ENCODE results near the gene GNB3.

GNB3 gene

GRCh38 chr12:6818222-6818621 is 22.5 kb upstream of the GNB3 start:
- DNase-seq (ENCODE audit: insufficient read length, low spot score) (no peak), FAIRE-seq (no peak)
- TF ChIP-seq, protein P1, sequence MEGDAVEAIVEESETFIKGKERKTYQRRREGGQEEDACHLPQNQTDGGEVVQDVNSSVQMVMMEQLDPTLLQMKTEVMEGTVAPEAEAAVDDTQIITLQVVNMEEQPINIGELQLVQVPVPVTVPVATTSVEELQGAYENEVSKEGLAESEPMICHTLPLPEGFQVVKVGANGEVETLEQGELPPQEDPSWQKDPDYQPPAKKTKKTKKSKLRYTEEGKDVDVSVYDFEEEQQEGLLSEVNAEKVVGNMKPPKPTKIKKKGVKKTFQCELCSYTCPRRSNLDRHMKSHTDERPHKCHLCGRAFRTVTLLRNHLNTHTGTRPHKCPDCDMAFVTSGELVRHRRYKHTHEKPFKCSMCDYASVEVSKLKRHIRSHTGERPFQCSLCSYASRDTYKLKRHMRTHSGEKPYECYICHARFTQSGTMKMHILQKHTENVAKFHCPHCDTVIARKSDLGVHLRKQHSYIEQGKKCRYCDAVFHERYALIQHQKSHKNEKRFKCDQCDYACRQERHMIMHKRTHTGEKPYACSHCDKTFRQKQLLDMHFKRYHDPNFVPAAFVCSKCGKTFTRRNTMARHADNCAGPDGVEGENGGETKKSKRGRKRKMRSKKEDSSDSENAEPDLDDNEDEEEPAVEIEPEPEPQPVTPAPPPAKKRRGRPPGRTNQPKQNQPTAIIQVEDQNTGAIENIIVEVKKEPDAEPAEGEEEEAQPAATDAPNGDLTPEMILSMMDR (IDR thresholded peaks at IDR 0.05; ENCODE audit: insufficient read depth, missing control alignments), result no peak

- TF ChIP-seq, protein P1 (IDR thresholded peaks at IDR 0.05; ENCODE audit: insufficient read depth, missing control alignments), result no peak
- DNase-seq (ENCODE audit: insufficient read length, low spot score), result no peak
- no peak for FAIRE-seq
These were observed 22.1 kb upstream of the GNB3 start for GRCh38 chr12:6818645-6819044.

- DNase-seq (ENCODE audit: insufficient read length, low spot score) (no peak), FAIRE-seq (no peak)
These were observed 21.4 kb upstream of the GNB3 start for GRCh38 chr12:6819106-6820030.

DNA sequence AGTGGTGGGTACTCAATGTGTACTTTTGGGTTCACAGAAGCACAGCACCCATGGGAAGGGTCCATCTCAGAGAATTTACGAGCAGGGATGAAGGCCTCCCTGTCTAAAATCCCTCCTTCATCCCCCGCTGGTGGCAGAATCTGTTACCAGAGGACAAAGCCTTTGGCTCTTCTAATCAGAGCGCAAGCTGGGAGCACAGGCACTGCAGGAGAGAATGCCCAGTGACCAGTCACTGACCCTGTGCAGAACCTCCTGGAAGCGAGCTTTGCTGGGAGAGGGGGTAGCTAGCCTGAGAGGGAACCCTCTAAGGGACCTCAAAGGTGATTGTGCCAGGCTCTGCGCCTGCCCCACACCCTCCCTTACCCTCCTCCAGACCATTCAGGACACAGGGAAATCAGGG is 20.6 kb upstream of the GNB3 start:
- TF ChIP-seq, protein P1 (IDR thresholded peaks at IDR 0.05; ENCODE audit: insufficient read depth, missing control alignments), result no peak
- FAIRE-seq (no peak), DNase-seq (ENCODE audit: insufficient read length, low spot score) (no peak)

More at GRCh38 chr12:6819106-6820030, 21.4 kb upstream of the GNB3 start:
- TF ChIP-seq, protein P1 (IDR thresholded peaks at IDR 0.05; ENCODE audit: insufficient read depth, missing control alignments), result no peak

DNA sequence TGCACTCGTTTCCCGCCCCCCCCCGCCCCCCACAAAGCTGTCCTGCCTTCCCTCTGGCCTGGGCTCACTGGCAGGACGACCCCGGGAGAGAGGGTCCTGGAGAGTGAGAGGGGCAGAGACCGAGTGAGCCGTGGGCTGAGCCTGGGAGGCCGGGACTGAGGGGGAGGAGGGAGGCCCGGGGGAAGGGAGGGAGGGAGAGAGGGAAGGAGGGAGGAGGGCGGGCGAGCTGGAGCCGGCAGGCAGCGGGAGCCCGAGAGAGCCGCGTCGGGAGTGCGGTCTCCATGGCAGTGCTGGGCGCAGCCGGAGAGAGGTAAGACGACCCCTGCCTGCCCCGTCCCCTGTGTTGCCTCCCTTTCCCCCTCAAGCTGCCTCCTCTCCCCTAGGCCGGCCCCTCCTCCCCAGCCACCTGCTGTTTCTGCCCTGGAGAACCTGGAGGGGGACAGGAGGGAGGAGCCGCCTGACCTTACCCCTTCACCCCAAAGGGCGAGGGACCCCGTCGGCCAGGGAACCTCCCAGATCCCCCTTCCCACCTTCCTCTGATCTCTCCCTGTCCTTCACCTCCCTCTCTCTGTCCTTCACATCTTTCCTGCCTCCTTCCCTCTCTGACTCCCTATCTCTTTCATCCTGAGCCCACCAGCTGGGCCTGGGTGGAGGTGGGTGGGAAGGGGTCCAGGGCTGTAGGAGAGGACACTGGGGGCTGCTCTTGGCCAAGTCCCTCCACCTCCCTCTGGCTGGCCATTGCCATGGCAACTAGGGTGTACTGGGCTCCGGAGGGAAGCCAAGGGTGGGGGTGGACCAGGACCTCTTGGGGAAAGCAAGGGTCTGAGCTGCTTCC is 18.9 kb upstream of the GNB3 start, which contains the start of gene GPR162:
TSS of gene GPR162 (plus strand) at position 231 of the 835 bp plus-strand sequence. CDS start 2,078 bp downstream, outside the sequence.
- DNase-seq (ENCODE audit: insufficient read length, low spot score), result no peak

DNA sequence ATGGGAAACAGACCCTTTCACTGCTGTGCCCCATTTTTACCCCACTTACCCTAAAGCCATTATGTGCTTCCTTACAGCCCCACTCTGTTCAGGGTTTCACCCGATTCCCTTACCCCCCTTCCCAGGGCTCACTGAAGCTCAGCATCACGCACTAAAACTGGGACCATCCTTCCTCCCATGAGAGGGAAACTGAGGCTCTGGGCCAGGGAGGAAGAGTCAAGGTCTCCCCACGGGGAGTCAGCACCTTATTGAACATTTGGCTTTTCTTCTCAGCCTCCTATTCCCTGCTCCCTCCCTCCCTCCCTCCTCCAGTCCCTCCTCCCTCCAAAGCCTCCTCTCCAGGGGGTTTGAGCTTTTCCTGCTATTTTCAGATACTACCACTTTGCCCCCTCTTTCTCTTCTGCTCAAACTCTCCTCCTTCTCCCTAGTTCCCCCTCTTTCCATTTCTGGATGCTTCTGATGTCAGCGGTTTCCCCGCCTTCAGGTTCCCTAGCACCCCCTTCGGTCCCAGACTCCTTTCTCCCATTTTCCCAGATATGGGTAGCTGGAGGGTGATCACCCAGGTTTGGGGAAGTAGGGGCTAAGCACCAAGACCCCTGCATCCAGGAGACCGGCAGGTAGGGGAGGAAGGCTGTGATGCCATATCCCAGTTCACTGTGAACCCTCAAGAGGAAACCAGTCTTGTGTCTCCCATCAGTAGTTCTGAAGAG is 18.1 kb upstream of the GNB3 start:
- no peak for FAIRE-seq
- DNase-seq (ENCODE audit: insufficient read length, low spot score), result no peak
- TF ChIP-seq, protein P1 (IDR thresholded peaks at IDR 0.05; ENCODE audit: insufficient read depth, missing control alignments), result no peak

More for the DNA sequence above, 18.9 kb upstream of the GNB3 start, which contains the start of gene GPR162:
- TF ChIP-seq, protein P1 (IDR thresholded peaks at IDR 0.05; ENCODE audit: insufficient read depth, missing control alignments), result no peak
- no peak for FAIRE-seq

Data from D721Med (cell line).